D721Med (cell line): ENCODE results near the gene TWF2.
A peak's percentile ranks its signal among the peaks of the same experiment; 100 is the strongest.
"Not testable (repeated sequence)": the region's sequence is repeated elsewhere in the genome, so short reads cannot be mapped to it uniquely, and the experiment has no call there.

Experiments used
- DNase-seq: peaks from one replicate; pipeline ENCODE4 v3.0.0; 2011; ENCODE audit warnings: low spot score; ENCODE audit not compliant: insufficient read length
- FAIRE-seq: peaks from 2 replicates; lab custom pipeline; 2011; peaks lifted over from hg19 to GRCh38; lab: Jason Lieb, UNC
- CTCF ChIP-seq: IDR thresholded peaks from 2 replicates; pipeline ENCODE4 v1.5.1; 2012; ENCODE audit warnings: mild to moderate bottlenecking, control low read depth; ENCODE audit not compliant: insufficient read depth; ENCODE audit errors: missing control alignments

TWF2 gene

GRCh38 chr3:52238761-52239701 lies at the start of gene TWF2:
TWF2 (minus strand) TSS chr3:52239158; CDS start chr3:52239016, 142 bp downstream.
- no peak for FAIRE-seq
- peak; percentile 99 for DNase-seq
- no peak for TF ChIP-seq CTCF

GRCh38 chr3:52288674-52289073 lies 49.7 kb upstream of the TWF2 start:
- FAIRE-seq (no peak), DNase-seq (no peak)
- no peak for TF ChIP-seq CTCF

GRCh38 chr3:52286777-52287110 lies 47.8 kb upstream of the TWF2 start:
- no peak for TF ChIP-seq CTCF
- FAIRE-seq (no peak), DNase-seq (no peak)

- not testable (repeated sequence) for FAIRE-seq, DNase-seq
These were observed 45.1 kb upstream of the TWF2 start for GRCh38 chr3:52284051-52284450.

- DNase-seq (no peak), FAIRE-seq (no peak)
- no peak for TF ChIP-seq CTCF
These were observed 44.3 kb upstream of the TWF2 start for GRCh38 chr3:52283306-52283705.

GRCh38 chr3:52281981-52282801 lies 43.2 kb upstream of the TWF2 start:
- FAIRE-seq (no peak), DNase-seq (no peak)
- TF ChIP-seq CTCF = no peak

GRCh38 chr3:52280050-52280461 lies 41.1 kb upstream of the TWF2 start:
- no peak for FAIRE-seq
- no peak for TF ChIP-seq CTCF
- DNase-seq = no peak
